GM10248 (cell line): Measurements from ENCODE around the gene IL13RA1.
"Not testable (repeated sequence)": the region's sequence is repeated elsewhere in the genome, so short reads cannot be mapped to it uniquely, and the experiment has no call there.

Experiments used
- CTCF ChIA-PET: fragments of 300-600 bp; sonication (Branson Sonifier 250); formaldehyde crosslinking; extraction: SDS; loops from one replicate; lab custom pipeline; 2021; ENCODE audit warnings: antibody characterized with exemption; lab: Yijun Ruan, JAX
- POLR2A ChIA-PET: fragments of 350-650 bp; sonication (Branson Sonifier 250); formaldehyde crosslinking; extraction: SDS; loops from one replicate; lab custom pipeline; 2020; ENCODE audit warnings: antibody characterized with exemption; lab: Yijun Ruan, JAX
- DNase-seq: peaks from one replicate; pipeline ENCODE4 v3.0.0; 2012; ENCODE audit errors: extremely low spot score
- TF ChIP-seq, protein P1 (sequence below): IDR thresholded peaks from 2 replicates; pipeline ENCODE4 v1.5.1; 2012; ENCODE audit warnings: mild to moderate bottlenecking, low read depth; ENCODE audit errors: extremely low read depth, missing control alignments, control extremely low read depth

Gene IL13RA1

DNA sequence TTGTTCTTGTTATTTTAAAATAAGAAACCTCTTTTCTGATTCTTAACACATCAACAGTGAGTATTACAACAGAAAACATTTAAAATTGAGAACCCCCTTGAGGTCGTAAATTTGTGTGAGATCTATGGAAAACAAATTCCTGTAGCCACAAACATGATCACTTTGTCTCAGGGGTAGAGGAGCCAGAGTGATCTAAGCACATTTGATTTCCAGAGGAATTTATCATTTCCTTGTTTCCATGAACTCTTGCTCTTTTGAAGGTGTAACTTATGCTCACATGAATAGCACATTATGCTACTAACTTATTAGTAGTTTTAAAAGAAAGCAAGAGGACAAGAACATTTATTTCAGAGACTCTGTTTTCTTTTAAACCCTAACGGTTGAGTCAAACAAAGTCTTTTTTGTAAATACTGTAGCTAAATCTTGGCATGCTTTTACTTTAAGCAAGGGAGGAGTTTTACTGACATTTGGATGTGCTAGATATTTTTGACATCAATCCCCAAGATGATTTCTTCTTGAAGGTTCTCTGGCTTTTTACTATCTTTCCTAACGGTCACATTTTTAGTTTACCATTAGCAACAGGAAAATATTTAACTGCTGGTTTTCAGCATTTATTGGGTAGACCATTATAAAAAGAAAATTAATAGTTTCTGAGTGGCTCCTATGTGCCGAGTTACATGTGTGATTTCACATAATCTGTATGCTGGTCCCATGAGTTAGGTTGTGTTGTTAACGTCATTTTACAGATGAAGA, 68.3 kb downstream of the IL13RA1 start:
- ChIA-PET CTCF (interaction anchor here (1.7 kb wide), 1 partner anchor 12 kb away, joined by 6 read pairs; no protein-coding TSS in a partner anchor), POLR2A (no interaction called here)
- TF ChIP-seq, protein P1, sequence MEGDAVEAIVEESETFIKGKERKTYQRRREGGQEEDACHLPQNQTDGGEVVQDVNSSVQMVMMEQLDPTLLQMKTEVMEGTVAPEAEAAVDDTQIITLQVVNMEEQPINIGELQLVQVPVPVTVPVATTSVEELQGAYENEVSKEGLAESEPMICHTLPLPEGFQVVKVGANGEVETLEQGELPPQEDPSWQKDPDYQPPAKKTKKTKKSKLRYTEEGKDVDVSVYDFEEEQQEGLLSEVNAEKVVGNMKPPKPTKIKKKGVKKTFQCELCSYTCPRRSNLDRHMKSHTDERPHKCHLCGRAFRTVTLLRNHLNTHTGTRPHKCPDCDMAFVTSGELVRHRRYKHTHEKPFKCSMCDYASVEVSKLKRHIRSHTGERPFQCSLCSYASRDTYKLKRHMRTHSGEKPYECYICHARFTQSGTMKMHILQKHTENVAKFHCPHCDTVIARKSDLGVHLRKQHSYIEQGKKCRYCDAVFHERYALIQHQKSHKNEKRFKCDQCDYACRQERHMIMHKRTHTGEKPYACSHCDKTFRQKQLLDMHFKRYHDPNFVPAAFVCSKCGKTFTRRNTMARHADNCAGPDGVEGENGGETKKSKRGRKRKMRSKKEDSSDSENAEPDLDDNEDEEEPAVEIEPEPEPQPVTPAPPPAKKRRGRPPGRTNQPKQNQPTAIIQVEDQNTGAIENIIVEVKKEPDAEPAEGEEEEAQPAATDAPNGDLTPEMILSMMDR: no peak
- no peak for DNase-seq

DNA sequence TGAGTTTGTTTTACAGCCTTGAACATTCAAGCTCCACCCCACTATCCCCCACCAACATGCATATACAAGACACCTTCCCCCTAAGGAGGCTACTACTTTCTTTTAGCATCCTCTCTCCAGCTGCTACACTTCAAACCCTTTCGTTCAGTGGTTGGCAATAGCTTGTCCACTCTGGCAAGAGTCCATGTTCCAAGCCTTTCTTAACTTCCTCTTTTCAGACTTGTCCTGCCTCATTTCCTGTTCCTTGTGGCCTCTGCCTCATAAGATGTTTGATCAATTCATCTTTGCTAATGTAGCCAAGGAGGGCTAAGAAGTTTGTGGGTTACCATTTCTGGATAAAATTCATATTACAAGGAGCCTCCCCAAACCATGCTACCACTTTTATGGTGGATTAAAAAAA, 75.5 kb downstream of the IL13RA1 start:
- TF ChIP-seq, protein P1: no peak
- POLR2A ChIA-PET: no interaction called here
- no peak for DNase-seq
- CTCF ChIA-PET: interaction anchor here (0.7 to 2.4 kb wide), 3 partner anchors 8 to 201 kb away, joined by 3 to 5 read pairs (median 4); no protein-coding TSS in a partner anchor

DNA sequence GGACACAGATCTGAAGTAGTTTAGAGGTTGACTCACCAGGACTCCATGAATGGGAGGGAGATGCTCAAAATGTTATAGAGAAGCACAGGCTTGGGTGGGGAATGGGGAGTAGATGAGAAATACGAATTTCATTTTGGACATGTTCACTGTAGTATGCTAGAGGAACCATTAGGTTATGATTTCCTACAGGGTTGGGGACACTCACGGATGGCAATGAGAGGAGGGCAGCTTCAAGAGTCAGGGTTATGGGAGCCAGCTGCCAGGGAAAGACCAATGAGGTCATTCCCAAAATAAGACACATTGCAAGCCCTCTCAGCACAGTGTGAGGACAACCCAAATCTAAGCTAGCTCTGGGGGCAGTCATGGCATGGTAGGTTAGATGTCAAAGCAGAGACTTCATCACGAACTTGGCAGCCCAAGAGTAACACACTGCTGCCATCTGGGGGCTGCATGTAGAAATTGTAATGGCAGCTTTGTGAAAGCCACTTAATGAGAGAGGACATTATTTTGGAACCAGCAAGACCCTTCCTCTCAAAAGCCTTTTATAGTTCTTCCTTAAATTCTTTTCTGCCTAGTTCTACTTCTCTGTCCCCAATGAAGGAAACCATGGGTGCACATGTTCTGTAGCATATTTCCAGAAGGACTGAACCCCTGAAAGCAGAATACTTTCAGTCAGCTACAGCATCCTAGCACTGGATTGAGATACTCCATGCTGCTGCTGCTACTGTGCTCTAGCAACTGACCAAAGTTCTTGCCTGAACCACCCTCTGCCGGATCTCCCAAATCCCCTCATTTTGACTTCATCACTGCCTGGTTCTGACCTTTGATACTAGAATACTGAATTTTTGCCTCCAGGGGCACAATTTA, 80.0 kb downstream of the IL13RA1 start:
- CTCF ChIA-PET: interaction anchor here (0.8 to 2.9 kb wide), 16 partner anchors 9 to 349 kb away, joined by 3 to 28 read pairs (median 4); no protein-coding TSS in a partner anchor
- TF ChIP-seq, protein P1: peak; percentile 55
- POLR2A ChIA-PET: no interaction called here
- peak; percentile 43 for DNase-seq

DNA sequence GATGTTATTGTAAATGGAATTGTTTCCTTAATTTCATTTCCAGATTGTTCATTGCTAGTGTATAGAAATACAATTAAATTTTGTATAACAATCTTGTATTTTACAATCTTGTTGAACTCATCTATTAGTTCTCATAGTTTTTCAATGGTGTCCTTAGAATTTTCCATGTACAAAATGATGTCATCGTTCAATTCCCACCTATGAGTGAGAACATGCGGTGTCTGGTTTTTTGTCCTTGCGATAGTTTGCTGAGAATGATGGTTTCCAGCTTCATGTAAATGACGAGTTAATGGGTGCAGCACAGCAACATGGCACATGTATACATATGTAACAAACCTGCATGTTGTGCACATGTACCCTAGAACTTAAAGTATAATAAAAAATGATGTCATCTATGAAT, 89.9 kb downstream of the IL13RA1 start:
- POLR2A ChIA-PET, DNase-seq, CTCF ChIA-PET: not testable (repeated sequence)

DNA sequence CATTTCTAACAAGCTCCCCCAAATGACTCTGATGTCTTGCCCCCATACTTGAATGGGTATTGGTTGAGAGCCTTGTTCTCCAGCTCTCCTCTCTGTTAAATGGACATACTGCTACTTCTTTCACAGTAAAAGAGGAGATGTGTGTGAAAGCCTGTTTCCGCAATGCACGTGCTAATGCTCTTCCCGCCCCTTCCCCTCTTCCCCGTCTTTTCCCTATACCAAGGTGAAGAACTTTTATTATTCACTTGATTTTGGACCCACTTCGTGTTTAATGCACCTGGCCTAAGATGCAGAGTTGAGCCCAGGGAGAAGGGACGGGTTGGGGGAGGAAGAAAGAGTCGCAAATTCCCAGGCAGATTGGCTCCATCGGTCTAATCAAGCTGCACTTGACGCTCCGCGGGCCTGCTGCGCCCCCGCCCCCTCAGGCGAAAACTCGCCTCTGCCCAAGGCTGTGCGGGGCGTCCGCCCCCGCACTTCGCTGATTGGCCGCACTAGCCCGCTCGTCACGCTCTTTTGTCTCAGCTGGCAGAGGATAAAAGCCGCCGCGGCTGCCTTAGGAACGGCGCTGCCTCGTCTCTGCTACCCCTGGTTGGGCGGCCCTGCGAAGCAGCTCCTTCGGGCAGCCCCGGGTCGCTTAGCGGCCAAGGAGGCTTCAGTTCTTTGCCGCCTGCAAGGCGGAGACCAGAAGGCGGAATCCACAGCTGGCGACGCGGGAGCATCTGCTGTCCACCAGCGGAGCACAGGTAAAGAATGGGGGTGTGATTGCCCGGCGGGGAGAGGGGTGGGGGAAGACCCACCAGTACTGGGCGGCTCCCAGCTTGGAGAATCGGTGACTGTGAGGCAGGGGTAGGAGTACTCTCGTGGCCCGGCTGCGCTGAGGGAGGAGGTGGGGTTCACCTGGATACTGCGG, 96.1 kb downstream of the IL13RA1 start, which contains the start of gene ZCCHC12:
Gene ZCCHC12, plus strand, starts transcription at position 562 of the 910 bp plus-strand sequence. CDS start 1,421 bp downstream, outside the sequence.
- ChIA-PET CTCF (interaction anchor here (0.7 to 3.6 kb wide), 4 partner anchors 12 to 221 kb away, joined by 3 to 10 read pairs (median 3); no protein-coding TSS in a partner anchor), POLR2A (interaction anchor here (0.6 kb wide), 1 partner anchor 176 kb away, joined by 5 read pairs; no protein-coding TSS in a partner anchor)
- TF ChIP-seq, protein P1: no peak
- peak; percentile 40 for DNase-seq

DNA sequence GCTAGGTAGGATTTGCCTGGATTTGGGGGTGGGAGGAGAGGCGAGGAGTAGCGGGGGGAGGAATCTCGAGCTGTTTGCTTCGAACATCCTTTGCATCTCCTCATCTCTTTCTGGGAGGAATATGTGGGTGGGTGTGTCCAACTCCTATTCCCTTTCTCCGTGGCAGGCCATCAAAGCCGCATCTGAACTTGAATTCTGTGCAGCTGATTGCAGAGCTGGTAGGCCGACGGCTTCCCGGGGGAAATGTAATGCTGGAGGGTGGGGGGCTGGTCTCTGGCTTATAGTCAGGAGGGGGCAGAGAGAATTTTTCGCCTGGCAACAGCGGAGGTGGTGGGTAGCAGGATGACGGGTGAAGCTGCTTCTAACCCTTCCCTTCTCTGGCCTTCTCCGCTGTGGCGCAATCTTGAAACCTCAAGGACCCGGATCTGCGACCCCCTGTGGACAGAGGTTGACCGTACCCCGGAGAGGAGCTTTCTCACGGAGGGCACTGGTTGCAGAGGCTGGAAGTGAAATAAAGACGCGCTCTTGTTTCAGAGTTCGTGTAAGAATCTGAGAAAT, 96.8 kb downstream of the IL13RA1 start:
- DNase-seq: no peak

More for the DNA sequence above, 96.8 kb downstream of the IL13RA1 start:
- ChIA-PET CTCF (interaction anchor here (0.8 to 3.6 kb wide), 2 partner anchors 13 to 24 kb away, joined by 3 to 10 read pairs; no protein-coding TSS in a partner anchor), POLR2A (no interaction called here)
- TF ChIP-seq, protein P1: no peak
